Ishikawa (cell line): ENCODE measurements around the gene SYNGR2.

ENCODE experiments used
- CEBPB ChIP-seq: IDR thresholded peaks from 2 replicates; pipeline ENCODE4 v1.6.1; 2012
- CREB1 ChIP-seq: IDR thresholded peaks from 2 replicates; pipeline ENCODE4 v1.6.1; 2012; ENCODE audit warnings: low read depth
- EGR1 ChIP-seq: IDR thresholded peaks from 2 replicates; pipeline ENCODE4 v1.6.1; 2012
- EP300 ChIP-seq: IDR thresholded peaks from 2 replicates; pipeline ENCODE4 v1.6.1; 2012; ENCODE audit warnings: borderline replicate concordance
- FOXM1 ChIP-seq: IDR thresholded peaks from 2 replicates; pipeline ENCODE4 v1.6.1; 2012; ENCODE audit warnings: low read depth, borderline replicate concordance
- NFIC ChIP-seq: IDR thresholded peaks from 2 replicates; pipeline ENCODE4 v1.6.1; 2012
- RAD21 ChIP-seq: IDR thresholded peaks from 2 replicates; pipeline ENCODE4 v1.6.1; 2012; ENCODE audit warnings: low read depth
- TAF1 ChIP-seq: IDR thresholded peaks from 2 replicates; pipeline ENCODE4 v1.6.1; 2012; ENCODE audit warnings: low read depth, mild to moderate bottlenecking
- TCF12 ChIP-seq: IDR thresholded peaks from 2 replicates; pipeline ENCODE4 v1.6.1; 2012; ENCODE audit warnings: low read depth
- TEAD4 ChIP-seq: IDR thresholded peaks from 2 replicates; pipeline ENCODE4 v1.6.1; 2012
- YY1 ChIP-seq: IDR thresholded peaks from 2 replicates; pipeline ENCODE4 v1.6.1; 2012; ENCODE audit warnings: low read depth
- ZBTB7A ChIP-seq: IDR thresholded peaks from 2 replicates; pipeline ENCODE4 v1.6.1; 2012; ENCODE audit warnings: low read depth
- TF ChIP-seq, protein P1 (sequence below): IDR thresholded peaks from 2 replicates; pipeline ENCODE4 v1.6.1; 2012
- TF ChIP-seq, protein P2 (sequence below): IDR thresholded peaks from 2 replicates; pipeline ENCODE4 v1.6.1; 2012; ENCODE audit warnings: low read depth, mild to moderate bottlenecking
- TF ChIP-seq, protein P3 (sequence below): IDR thresholded peaks from 2 replicates; pipeline ENCODE4 v1.6.1; 2012

Gene SYNGR2

DNA sequence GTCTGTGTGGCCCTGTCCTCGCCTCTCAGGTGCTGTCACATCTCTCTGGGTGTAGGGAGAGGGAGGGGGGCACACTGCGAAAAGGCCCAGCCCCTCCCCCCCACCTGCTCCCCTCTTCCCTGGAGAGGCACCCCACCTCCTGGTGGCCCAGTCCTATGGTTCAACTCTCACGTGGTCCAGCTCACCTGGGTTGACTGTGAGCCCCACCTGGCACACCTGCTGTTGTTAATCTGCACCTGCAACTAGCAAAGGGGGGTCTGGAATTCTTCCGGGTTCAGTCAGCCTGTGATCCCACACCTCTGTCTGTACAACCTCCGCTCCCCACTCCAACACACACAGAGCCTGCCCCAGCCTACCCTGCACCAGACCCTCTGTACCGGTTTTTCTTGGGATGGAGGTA is 2.0 kb upstream of the SYNGR2 start:
- TF ChIP-seq EP300 (no peak), TCF12 (0 out of 2 replicates have a peak, but pooled peaks have one; percentile 20)
- TF ChIP-seq, protein P1, sequence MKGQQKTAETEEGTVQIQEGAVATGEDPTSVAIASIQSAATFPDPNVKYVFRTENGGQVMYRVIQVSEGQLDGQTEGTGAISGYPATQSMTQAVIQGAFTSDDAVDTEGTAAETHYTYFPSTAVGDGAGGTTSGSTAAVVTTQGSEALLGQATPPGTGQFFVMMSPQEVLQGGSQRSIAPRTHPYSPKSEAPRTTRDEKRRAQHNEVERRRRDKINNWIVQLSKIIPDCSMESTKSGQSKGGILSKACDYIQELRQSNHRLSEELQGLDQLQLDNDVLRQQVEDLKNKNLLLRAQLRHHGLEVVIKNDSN = 0 out of 2 replicates have a peak, but pooled peaks have one; percentile 19

DNA sequence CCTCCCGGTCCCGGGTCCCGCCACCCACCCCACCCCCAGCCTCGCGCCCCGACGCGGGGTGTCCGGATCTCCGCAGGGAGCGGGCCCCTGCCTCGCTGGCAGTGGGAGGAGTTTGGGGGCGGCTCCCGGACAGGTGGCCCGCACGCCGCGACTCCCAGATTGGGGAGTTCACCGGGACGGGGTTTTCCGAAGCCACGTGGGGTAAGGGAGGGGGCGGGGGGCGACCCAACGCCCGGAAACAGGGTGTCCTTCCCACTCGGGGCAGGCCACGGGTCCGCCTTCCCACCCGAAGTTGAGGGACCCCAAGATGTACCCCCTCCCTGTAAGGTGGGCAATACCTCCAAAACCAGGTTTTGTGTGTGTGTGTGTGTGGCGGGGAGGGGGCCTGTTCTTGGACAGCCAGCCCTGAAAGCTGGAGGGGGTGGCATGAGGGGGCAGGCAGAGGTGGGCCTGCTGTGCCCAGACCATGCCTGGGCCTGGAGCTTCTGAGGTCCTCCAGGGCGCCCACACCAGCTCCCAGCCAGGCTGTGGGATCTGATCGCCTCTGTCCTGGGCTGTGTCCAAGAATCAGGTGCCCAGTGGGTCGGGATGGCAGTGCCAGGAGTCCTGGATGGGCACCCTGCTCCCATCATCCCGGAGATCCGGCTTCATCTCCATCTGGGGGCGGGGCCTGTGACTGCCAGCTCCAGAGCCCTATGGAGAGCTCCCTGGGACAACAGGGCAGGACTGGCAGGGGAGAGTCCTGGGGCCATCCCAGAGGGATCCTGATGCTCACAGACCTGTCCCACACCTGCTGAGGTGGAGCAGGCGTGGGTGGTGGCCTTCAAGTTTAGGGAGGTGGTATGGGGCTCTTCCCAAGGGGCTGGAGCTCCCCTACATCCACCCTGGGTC is 767 bp downstream of the SYNGR2 start:
- TF ChIP-seq, protein P2, sequence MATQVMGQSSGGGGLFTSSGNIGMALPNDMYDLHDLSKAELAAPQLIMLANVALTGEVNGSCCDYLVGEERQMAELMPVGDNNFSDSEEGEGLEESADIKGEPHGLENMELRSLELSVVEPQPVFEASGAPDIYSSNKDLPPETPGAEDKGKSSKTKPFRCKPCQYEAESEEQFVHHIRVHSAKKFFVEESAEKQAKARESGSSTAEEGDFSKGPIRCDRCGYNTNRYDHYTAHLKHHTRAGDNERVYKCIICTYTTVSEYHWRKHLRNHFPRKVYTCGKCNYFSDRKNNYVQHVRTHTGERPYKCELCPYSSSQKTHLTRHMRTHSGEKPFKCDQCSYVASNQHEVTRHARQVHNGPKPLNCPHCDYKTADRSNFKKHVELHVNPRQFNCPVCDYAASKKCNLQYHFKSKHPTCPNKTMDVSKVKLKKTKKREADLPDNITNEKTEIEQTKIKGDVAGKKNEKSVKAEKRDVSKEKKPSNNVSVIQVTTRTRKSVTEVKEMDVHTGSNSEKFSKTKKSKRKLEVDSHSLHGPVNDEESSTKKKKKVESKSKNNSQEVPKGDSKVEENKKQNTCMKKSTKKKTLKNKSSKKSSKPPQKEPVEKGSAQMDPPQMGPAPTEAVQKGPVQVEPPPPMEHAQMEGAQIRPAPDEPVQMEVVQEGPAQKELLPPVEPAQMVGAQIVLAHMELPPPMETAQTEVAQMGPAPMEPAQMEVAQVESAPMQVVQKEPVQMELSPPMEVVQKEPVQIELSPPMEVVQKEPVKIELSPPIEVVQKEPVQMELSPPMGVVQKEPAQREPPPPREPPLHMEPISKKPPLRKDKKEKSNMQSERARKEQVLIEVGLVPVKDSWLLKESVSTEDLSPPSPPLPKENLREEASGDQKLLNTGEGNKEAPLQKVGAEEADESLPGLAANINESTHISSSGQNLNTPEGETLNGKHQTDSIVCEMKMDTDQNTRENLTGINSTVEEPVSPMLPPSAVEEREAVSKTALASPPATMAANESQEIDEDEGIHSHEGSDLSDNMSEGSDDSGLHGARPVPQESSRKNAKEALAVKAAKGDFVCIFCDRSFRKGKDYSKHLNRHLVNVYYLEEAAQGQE = no peak
- TF ChIP-seq FOXM1 (no peak), CREB1 (no peak), RAD21 (no peak), TAF1 (no peak), NFIC (no peak), CEBPB (no peak), ZBTB7A (0 out of 2 replicates have a peak, but pooled peaks have one; percentile 61), EP300 (no peak), TCF12 (0 out of 2 replicates have a peak, but pooled peaks have one; percentile 2), EGR1 (no peak), YY1 (0 out of 2 replicates have a peak, but pooled peaks have one; percentile 31), TEAD4 (no peak)
- TF ChIP-seq, protein P1 = peak; percentile 43
- TF ChIP-seq, protein P3, sequence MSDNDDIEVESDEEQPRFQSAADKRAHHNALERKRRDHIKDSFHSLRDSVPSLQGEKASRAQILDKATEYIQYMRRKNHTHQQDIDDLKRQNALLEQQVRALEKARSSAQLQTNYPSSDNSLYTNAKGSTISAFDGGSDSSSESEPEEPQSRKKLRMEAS = 0 out of 2 replicates have a peak, but pooled peaks have one; percentile 44

DNA sequence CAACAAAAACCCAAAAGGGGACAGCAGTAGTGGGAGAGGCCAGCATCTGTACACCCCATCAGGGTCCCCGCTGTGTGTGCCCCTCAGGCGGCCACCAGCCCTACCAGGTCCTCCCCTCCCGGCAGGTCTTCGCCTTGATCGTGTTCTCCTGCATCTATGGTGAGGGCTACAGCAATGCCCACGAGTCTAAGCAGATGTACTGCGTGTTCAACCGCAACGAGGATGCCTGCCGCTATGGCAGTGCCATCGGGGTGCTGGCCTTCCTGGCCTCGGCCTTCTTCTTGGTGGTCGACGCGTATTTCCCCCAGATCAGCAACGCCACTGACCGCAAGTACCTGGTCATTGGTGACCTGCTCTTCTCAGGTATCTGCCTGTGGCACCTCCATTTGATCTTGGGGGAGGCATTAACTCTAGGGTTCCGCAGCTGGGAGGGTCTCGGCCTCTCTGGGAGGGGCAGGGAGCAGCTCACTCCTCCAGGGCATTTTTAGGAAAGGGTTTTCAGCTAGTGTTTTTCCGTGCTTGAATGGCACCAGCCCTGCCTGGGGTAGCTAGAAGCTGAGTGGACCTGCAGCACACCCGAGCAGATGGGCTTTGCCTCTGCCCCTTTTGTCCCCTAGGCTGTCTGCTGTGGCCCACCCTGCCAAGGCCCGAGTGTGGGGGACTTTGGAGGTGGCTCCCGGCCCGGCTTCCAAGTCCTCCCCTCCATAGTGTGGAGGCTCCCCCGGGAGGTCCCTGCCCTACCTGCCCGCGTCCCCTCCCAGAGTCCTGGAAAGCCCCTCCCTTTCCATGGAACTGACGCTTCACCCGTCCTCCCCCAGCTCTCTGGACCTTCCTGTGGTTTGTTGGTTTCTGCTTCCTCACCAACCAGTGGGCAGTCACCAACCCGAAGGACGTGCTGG is 2.6 kb downstream of the SYNGR2 start:
- no peak for TF ChIP-seq TCF12
- TF ChIP-seq TAF1 = no peak
- TF ChIP-seq ZBTB7A = peak; percentile 34; the same call in 1 of the 2 replicates
- TF ChIP-seq RAD21 = no peak
- TF ChIP-seq, protein P1 = no peak

DNA sequence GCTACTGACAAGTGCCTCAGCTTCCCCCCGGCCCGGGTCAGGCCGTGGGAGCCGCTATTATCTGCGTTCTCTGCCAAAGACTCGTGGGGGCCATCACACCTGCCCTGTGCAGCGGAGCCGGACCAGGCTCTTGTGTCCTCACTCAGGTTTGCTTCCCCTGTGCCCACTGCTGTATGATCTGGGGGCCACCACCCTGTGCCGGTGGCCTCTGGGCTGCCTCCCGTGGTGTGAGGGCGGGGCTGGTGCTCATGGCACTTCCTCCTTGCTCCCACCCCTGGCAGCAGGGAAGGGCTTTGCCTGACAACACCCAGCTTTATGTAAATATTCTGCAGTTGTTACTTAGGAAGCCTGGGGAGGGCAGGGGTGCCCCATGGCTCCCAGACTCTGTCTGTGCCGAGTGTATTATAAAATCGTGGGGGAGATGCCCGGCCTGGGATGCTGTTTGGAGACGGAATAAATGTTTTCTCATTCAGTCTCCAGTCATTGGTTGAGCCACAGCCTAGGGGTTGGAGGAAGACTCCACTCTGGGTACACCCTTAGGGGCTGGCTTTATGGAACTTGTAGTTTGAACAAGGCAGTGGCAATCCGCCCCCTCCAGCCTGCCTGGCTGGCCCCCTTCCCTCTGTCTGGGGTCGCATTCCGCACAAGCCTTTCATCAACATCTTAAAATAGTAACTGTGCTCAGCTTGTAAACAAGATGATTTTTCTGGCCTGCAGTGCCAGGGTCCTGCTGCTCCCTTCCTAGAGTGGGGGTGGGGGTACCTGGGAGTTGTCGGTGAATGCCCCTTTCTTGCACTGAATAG is 4.1 kb downstream of the SYNGR2 start:
- TF ChIP-seq NFIC = no peak
- TF ChIP-seq EP300 = 0 out of 2 replicates have a peak, but pooled peaks have one; percentile 11
- no peak for TF ChIP-seq ZBTB7A
- TF ChIP-seq CEBPB = no peak
- TF ChIP-seq, protein P1 = no peak
- TF ChIP-seq RAD21 = no peak

DNA sequence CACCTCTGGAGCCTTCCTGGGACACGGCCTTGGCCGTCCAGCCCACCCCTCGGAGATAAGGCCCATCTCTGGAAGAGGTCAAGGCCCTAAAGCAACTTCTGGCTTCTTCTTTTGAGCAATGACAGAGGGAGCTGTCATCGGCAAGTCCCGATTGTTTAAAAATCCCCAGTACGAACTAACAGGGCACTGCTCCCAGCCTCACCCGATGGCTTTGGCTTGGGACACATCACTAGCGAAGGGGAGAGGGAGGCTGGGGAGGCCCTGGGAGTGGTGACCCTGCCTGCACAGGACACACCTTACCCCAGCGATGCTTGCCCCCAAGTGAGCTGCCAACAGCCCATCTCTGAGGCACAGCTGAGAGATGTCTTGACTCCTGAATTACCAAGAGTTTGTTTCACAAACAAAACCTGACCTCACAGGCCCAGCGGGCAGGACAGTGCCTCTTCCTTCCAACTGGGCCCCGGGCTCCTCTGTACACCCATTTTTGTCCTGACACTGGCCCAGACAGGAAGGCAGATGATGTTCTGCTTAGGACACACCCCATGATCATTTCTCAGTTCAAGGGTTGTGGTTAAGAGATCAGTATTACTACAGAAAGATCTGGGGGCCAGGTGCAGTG is 4.8 kb downstream of the SYNGR2 start:
- no peak for TF ChIP-seq TCF12
- TF ChIP-seq EGR1 = no peak
- TF ChIP-seq, protein P2 = no peak
- TF ChIP-seq RAD21 = no peak
- TF ChIP-seq NFIC = no peak
- TF ChIP-seq YY1 = no peak
- TF ChIP-seq FOXM1 = no peak
- TF ChIP-seq CREB1 = no peak
- TF ChIP-seq ZBTB7A = no peak
- TF ChIP-seq EP300 = no peak
- TF ChIP-seq CEBPB = no peak
- TF ChIP-seq TEAD4 = no peak
